Esophagus squamous epithelium (tissue), 4 donors: ENCODE data around the gene GNG2.

Source experiments
- POLR2A ChIP-seq, 4 donors: fragments of 450-650 bp; IDR thresholded peaks; one replicate each; pipeline ENCODE4 v1.6.1; 2017; ENCODE audit warnings: antibody characterized with exemption in 4 of 4, mild to moderate bottlenecking in 4 of 4, moderate library complexity in 3 of 4
- TF ChIP-seq, protein P1 (sequence below), 6 experiments: fragments of 450-650 bp in 4 of 6; fragments of 200-600 bp in 2 of 6; sonication (generic) in 2 of 6; IDR thresholded peaks; one replicate each; pipeline ENCODE4 v1.5.1; 2016 to 2019; ENCODE audit warnings: antibody characterized with exemption in 6 of 6, mild to moderate bottlenecking in 4 of 6, moderate library complexity in 4 of 6

GRCh38 chr14:51924600-51924999 lies 64.2 kb downstream of the GNG2 start:
- TF ChIP-seq POLR2A (IDR thresholded peaks at IDR 0.05), result no peak
- TF ChIP-seq, protein P1, sequence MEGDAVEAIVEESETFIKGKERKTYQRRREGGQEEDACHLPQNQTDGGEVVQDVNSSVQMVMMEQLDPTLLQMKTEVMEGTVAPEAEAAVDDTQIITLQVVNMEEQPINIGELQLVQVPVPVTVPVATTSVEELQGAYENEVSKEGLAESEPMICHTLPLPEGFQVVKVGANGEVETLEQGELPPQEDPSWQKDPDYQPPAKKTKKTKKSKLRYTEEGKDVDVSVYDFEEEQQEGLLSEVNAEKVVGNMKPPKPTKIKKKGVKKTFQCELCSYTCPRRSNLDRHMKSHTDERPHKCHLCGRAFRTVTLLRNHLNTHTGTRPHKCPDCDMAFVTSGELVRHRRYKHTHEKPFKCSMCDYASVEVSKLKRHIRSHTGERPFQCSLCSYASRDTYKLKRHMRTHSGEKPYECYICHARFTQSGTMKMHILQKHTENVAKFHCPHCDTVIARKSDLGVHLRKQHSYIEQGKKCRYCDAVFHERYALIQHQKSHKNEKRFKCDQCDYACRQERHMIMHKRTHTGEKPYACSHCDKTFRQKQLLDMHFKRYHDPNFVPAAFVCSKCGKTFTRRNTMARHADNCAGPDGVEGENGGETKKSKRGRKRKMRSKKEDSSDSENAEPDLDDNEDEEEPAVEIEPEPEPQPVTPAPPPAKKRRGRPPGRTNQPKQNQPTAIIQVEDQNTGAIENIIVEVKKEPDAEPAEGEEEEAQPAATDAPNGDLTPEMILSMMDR (IDR thresholded peaks at IDR 0.05), result no peak
